ENCODE measurements around the gene PTK6.

The PTK6 gene

GRCh38 chr20:63495741-63496595 lies 41.2 kb downstream of the PTK6 start (continued):
- TF ChIP-seq ZNF19 (tag by site-specific recombination; IDR thresholded peaks at IDR 0.05; ENCODE audit: low read depth) = no peak
- TF ChIP-seq SP2 (tag by site-specific recombination; IDR thresholded peaks at IDR 0.05) = no peak
- TF ChIP-seq SP7 (tag by site-specific recombination; IDR thresholded peaks at IDR 0.05) = 0 out of 2 replicates have a peak, but pooled peaks have one; percentile 15
- no peak for TF ChIP-seq MEIS1 (CRISPR knock-in tag; IDR thresholded peaks at IDR 0.05; ENCODE audit: borderline replicate concordance)
- peak; percentile 17 for TF ChIP-seq ZBTB26 (tag by site-specific recombination; optimal IDR thresholded peaks at IDR 0.05)
- 0 out of 2 replicates have a peak, but pooled peaks have one; percentile 40 for TF ChIP-seq ZSCAN30 (tag by site-specific recombination; IDR thresholded peaks at IDR 0.05)
- no peak for TF ChIP-seq ZNF501 (tag by site-specific recombination; IDR thresholded peaks at IDR 0.05)
- TF ChIP-seq ZSCAN4 (tag by site-specific recombination; IDR thresholded peaks at IDR 0.05) = no peak
- no peak for TF ChIP-seq ZNF391 (tag by site-specific recombination; IDR thresholded peaks at IDR 0.05; ENCODE audit: borderline replicate concordance, low read depth)
- TF ChIP-seq PRDM2 (tag by site-specific recombination; IDR thresholded peaks at IDR 0.05; ENCODE audit: borderline replicate concordance) = no peak
- TF ChIP-seq ZNF510 (tag by site-specific recombination; IDR thresholded peaks at IDR 0.05; ENCODE audit: insufficient replicate concordance) = no peak
- no peak for TF ChIP-seq HOXC10 (CRISPR knock-in tag; IDR thresholded peaks at IDR 0.05)
- TF ChIP-seq ZNF707 (tag by site-specific recombination; IDR thresholded peaks at IDR 0.05) = no peak
- no peak for TF ChIP-seq ZNF626 (tag by site-specific recombination; IDR thresholded peaks at IDR 0.05)
- no peak; the same call in 1 of the 2 replicates for TF ChIP-seq ZNF600 (tag by site-specific recombination; IDR thresholded peaks at IDR 0.05)
- TF ChIP-seq ZSCAN5A (tag by site-specific recombination; IDR thresholded peaks at IDR 0.05) = no peak
- no peak for TF ChIP-seq ZXDB (tag by site-specific recombination; IDR thresholded peaks at IDR 0.05)
- no peak for TF ChIP-seq ZNF660 (tag by site-specific recombination; IDR thresholded peaks at IDR 0.05)
- no peak for TF ChIP-seq ZBTB8A (tag by site-specific recombination; IDR thresholded peaks at IDR 0.05)
- no peak for TF ChIP-seq ZNF280C (tag by site-specific recombination; IDR thresholded peaks at IDR 0.05)
- TF ChIP-seq ZNF701 (tag by site-specific recombination; IDR thresholded peaks at IDR 0.05) = no peak
- TF ChIP-seq ZNF549 (tag by site-specific recombination; IDR thresholded peaks at IDR 0.05) = no peak
- TF ChIP-seq ZBTB1 (tag by site-specific recombination; IDR thresholded peaks at IDR 0.05) = no peak
- TF ChIP-seq ZFHX2 (tag by site-specific recombination; conservative IDR thresholded peaks at IDR 0.05) = no peak
- TF ChIP-seq WT1 (tag by site-specific recombination; IDR thresholded peaks at IDR 0.05) = peak; percentile 24; the same call in 1 of the 2 replicates

Data from HEK293 (cell line).